Urothelium cell line (cell line): ENCODE measurements around the gene CXCR1.
"Not testable (repeated sequence)": the region's sequence is repeated elsewhere in the genome, so short reads cannot be mapped to it uniquely, and the experiment has no call there.

Experiments used
- DNase-seq: peaks from one replicate; pipeline ENCODE4 v3.0.0; 2011; ENCODE audit warnings: low spot score, mixed read lengths
- FAIRE-seq: peaks from 2 replicates; lab custom pipeline; 2011; peaks lifted over from hg19 to GRCh38; lab: Jason Lieb, UNC

The CXCR1 gene

GRCh38 chr2:218166791-218167190 is at the start of gene CXCR1:
Gene CXCR1, minus strand, starts transcription at chr2:218166962. Its CDS starts 1,751 bp downstream, at chr2:218165211.
- FAIRE-seq: no peak
- DNase-seq: no peak

DNA sequence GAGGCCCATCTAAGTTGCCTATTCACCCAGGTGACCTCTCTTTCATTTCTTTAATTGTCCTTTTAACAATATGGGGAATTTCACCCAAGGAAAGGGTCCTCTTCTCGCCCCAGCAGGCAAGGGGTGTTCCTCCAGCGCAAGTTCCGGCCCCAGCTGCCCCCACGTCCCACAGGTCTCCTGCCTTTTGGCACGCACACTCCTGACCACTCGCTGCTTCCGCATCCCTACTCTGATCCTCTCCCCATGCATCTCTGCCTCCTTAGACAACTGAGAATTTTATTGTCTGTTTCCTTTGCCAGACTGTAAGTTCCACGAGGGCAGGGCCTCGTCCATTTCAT is 49.5 kb upstream of the CXCR1 start:
- FAIRE-seq (no peak), DNase-seq (no peak)

DNA sequence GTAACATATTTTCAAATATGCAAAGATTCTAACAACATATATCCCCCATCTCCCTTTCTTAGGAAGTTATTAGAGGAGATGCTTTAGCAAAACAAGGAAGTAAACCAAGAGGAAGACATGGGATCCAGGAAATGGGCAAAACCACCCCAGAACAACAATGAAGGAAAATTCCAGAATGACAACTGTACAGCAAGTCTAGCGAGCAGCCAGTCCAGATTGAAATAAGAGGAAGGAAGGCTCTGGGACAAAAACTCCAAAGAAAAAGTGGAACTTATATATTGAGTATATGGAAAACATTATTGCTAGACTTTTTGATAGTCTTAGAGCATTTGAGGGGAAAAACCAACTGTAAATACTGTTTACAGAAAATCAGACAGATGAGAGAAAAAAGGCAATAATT is 47.4 kb upstream of the CXCR1 start:
- DNase-seq: no peak
- no peak for FAIRE-seq

- no peak for FAIRE-seq
- no peak for DNase-seq
Measured at GRCh38 chr2:218209078-218209477, 42.3 kb upstream of the CXCR1 start.

GRCh38 chr2:218202266-218202665 is 35.5 kb upstream of the CXCR1 start:
- DNase-seq: no peak
- no peak for FAIRE-seq

DNA sequence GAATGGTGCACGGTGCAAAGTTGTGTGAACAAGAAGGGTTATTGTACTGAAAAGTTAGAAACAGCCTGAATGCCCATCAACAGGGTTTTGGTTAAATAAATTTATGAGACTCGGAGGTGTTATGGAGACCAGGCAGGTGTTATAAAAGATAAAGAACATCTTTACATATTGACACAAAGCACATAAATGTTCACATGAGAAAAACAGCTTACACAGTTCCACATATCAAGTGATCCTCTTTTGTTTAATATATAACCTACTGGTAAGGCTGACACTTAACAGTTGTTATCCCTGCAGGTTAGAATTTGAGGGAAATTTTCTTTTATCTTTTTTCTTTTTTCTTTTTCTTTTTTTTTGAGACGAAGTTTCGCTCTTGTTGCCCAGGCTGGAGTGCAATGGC is 30.2 kb upstream of the CXCR1 start:
- no peak for FAIRE-seq
- DNase-seq: no peak

- FAIRE-seq: no peak
- DNase-seq: no peak
Measured at GRCh38 chr2:218194880-218195279, 28.1 kb upstream of the CXCR1 start.

- DNase-seq: no peak
- no peak for FAIRE-seq
Measured at GRCh38 chr2:218193701-218194100, 26.9 kb upstream of the CXCR1 start.

GRCh38 chr2:218192902-218193430 is 26.2 kb upstream of the CXCR1 start:
- DNase-seq (no peak), FAIRE-seq (no peak)

GRCh38 chr2:218188528-218188927 is 21.8 kb upstream of the CXCR1 start:
- DNase-seq: no peak
- FAIRE-seq: no peak

DNA sequence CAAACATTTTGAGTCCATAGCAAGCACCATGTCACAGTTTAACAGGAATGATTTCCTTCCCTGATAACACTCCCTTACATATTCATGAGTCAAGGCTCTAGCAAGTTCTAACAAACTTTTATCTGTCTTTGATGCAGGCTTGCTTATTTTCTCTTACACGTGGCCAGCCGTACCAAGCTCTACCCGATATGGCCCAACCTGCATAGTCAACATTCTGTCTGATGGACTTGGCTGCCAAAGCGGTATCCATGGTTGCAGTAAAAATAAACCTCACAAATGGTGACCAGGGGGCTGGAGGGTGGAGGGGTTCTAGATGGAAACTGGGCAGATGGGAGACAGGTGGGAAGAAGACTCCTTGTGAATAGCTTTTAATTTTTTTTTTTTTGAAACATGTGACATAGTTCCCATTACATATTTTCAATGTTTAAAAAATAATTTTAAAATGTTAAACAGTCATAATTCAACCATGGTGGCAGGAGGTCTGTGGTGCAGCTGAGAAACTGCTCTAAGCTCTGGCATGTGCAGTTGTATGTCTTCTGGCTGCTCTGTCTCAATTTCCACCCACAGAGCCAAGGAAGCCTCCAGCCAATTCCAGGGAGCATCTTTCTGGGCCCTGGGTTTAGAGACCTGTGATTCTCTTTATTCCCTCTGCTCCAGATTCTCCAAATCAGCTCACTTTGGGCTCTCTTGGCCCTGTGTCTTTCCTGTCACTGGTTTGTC is 20.7 kb upstream of the CXCR1 start:
- FAIRE-seq (no peak), DNase-seq (no peak)

GRCh38 chr2:218186876-218187275 is 20.1 kb upstream of the CXCR1 start:
- FAIRE-seq: no peak
- no peak for DNase-seq

DNA sequence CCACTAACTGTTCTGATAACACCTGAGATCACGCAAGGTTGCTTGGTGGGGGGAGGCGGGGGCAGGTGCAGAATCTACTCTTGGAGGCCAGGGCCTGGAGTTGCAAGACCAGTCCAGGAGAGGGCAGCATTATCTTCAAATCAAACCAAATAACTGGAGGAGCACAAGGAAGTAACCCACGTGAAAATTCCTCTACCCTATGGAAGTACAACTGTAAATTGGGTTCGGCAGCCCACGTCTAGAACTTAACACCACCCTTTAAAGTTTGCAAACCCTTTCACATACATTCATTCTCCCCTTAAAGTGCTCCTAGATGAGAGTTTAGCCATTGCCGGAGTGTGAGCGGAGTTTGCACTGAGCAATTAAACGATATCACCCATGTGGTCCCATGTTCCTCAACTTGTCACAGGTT is 19.6 kb upstream of the CXCR1 start:
- peak; percentile 80 for DNase-seq
- FAIRE-seq: no peak

DNA sequence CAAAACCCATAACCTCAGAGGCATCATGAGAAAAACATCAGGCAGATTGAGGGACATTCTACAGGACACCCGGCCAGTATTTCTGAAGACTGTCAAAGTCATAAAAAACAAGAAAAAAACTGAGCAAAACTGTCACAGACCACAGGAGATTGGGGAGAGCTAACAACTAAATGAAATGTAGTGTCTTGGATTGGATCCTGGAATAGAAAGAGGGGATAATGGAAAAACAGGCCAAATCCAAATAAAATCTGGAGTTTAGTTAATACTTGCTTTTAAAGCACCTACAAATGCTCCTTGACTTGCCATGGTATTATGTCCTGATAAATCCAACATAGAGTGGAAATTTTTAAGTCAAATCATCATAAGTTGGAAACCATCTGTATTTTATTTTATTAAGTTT is 17.6 kb upstream of the CXCR1 start:
- FAIRE-seq (no peak), DNase-seq (no peak)

- no peak for DNase-seq
Measured at GRCh38 chr2:218180467-218181114, 13.8 kb upstream of the CXCR1 start.

DNA sequence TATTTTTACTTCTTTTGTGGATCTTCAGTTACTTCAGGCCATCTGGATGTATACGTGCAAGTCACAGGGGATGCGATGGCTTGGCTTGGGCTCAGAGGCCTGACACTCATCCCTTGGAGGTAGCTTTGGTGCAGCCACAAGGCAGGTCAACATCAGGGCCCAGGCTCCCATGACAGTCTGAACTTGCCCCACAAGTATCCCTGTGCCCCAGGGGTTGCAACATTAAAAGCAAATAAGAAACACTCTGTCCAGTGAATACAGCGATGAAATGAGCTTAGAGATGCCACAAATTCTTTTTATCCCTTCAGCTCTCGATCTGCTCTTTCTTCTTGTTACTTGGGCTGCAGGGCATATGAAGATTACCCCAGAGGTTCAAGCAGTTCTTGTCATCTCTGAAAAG is 13.0 kb upstream of the CXCR1 start:
- no peak for FAIRE-seq
- DNase-seq: no peak

More at GRCh38 chr2:218180467-218181114, 13.8 kb upstream of the CXCR1 start:
- FAIRE-seq: peak; percentile 63

- DNase-seq (no peak), FAIRE-seq (no peak)
Measured at GRCh38 chr2:218172845-218173244, 6.1 kb upstream of the CXCR1 start.

GRCh38 chr2:218171744-218172143 is 5.0 kb upstream of the CXCR1 start:
- FAIRE-seq, DNase-seq: not testable (repeated sequence)

DNA sequence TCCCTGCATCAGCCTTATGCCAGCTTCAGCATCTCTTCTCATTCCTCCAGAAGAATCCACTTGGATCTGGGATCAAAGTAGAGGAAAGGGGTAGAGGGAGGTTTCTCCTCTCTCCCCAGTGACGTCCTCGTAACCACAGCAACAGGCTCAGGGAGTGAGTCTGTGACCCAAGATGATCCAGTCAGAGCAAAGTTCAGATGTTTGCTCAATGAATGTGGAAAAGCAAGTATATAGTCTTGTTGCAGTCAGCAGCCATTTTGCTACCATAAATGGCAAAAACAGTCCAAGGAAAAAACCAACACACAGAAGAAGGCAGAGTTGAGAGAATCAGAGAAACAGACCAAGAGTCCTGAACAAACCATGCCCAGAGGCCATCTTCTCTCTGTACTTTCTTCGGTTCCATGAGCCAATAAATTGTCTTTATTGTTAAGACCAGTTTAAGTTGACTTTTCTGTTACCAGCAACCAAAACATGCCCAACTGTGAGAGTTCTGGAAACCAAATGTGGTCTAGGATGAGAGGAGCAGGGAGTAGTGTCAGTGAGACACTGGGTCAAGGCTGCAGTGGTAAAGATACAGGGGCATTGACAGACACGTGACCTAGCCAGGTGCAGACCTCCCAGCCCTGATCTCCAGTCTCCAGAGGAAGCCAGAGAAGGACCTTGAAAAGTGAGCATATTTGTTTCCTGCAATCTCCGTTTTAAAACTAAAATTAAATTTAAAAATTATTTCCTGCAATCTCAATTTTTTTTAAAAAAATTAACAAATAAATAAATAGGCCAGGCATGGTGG is 3.2 kb upstream of the CXCR1 start:
- FAIRE-seq (no peak), DNase-seq (no peak)

DNA sequence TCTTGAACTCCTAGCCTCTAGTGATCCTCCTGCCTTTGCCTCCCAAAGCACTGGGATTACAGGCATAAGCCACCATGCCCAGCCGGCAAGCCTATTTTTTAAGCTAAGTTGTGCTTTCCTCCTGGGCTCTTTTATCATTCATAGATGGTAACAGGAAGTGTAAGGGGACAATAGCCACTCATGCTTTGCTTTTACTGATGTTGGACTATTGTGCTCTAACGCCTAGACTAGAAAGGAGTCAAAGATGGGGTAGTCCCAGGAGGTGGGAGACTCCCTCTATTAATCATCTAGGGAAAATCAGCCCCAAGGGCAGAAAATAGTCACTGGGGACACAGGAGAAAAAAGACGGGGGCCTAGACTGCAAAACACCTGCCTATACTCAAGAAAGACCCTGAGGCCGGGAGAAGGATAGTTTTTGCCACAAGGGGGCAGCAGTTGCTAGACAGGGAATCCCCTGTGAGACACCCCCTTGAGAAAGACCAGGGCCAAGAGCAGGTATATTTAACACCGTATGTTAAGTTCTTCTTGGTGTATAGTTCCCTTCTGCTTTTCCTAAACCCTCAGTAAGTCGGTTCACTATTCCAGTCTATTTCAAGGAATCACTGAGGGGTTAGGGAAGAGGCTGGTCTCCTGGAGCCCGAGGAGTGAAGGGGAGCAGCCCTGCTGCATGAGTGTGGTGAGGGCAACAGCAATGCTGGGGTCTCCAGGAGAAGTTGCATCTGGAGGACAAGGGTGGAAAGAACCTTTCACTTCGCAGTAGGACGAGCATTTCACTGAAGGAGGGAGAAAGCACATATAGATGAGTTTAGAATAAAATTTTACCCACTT is 2.1 kb upstream of the CXCR1 start:
- FAIRE-seq (no peak), DNase-seq (peak; percentile 54)

DNA sequence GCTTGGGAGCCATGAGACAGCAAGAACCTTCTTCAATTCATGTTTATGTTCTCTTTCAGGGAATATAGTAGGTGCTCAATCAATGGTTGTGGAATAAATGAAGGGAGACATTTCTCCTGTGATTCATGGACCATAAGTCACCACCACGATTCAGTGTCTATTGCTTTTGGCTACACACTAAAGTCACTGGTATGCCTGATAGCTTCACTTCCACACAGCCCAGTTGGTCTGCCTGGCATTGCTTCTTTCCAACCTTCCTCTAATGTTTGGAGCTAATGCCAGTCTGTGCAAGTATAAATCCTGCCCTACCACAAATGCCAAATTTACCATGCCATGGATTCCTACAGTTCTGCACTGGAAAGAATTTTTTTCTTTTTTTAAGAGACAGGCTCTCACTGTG is 1.3 kb upstream of the CXCR1 start:
- DNase-seq: no peak
- no peak for FAIRE-seq
